A375 (cell line): Measurements from ENCODE around the gene OPN3. TPM values are rescaled to one million over a fixed set of nuclear protein-coding genes. Genes with fewer than 3 reads are reported as not detected.

Experiments
- total RNA-seq: library from RNA; depleted of rRNA; stranded (reverse); fragments of >200 nt; shearing (Covaris generic); gene quantifications from 2 replicates; pipeline ENCODE4 v1.2.3, GENCODE V29; 2014; rRNA removed

Gene OPN3
- total RNA-seq, result 5.8 and 6.0 TPM in 2 replicates

DNA sequence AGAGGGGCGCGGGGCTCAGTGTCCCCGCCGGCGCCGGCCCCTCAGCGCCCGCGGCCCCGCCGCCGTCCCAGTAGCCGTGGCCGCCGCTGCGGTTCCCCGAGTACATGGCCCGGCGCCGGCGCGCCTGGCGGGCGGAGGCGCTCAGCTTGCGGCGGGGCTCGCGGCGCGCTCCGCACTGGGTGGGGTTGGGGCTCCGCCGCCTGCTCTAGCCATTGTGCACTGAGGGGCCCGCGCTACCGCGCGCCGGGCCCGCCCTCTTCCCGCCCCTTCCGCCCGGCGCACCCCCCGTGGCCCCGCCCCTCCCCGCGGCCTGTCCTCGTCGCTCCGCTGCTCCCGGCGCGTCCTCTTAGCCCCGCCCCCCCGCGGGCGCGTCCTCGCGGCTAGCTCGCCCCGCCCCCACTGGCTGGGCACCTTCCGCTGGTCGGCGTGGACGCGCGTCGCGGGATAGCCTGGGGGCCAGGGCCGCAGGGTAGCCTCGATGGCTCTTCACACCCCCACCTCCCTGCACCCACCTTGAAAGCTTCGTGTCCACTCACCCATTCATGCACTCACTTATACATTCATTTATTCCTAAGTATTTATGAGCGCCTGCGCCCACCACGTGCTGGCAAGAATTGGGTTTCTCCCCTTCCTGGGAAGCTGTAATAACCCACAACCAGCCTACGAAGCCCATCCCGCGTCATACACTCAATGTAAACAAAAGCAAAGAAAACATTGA lies at the start of gene OPN3, which contains the start of gene CHML:
TSS of gene OPN3 (minus strand) at position 221 of the 718 bp plus-strand sequence. CDS start at position 106, 115 bp downstream.
TSS of gene CHML (minus strand) at position 221 of the 718 bp plus-strand sequence. CDS start 4,603 bp downstream, outside the sequence.

DNA sequence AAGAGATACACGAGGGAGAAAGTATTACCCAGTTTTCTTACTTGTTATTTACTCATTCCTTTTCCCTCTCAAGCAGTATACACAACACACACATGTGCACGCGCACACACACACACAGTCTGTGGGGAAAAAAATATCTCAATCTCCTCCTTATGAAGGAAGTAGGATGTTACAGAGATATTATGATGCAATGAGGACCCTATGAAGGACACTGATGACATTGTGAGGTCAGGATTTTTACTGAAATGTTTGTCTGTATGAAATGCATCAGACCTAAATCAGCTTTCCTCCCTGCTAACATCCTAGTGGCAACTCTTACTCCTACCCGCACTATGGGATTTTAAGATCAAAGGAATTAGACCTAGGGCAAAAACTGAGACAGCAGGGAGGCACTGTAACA lies 11.8 kb upstream of the OPN3 start, which contains the start of gene WDR64:
TSS of gene WDR64 (plus strand) at position 270 of the 400 bp plus-strand sequence. CDS start 204 bp downstream, outside the sequence.

Other genes with a start within 250 kb of the OPN3 start
- gene FH, start 120.6 kb downstream of the OPN3 start, total RNA-seq, result 116 and 151 TPM in 2 replicates
- gene KMO, start 108.0 kb downstream of the OPN3 start, total RNA-seq, result 1.2 TPM in 1 of 2 replicates, not detected in the other
- gene CHML, start within 50 bp of the OPN3 start, total RNA-seq, result 33.5 and 33.7 TPM in 2 replicates
- not detected in 2 replicates for gene WDR64, start 11.9 kb upstream of the OPN3 start, total RNA-seq
- 73.6 and 78.8 TPM in 2 replicates for gene EXO1, start 207.8 kb upstream of the OPN3 start, total RNA-seq